Fibroblast of skin of back (primary cell): ENCODE measurements around the gene RPS6KA2.

Experiments
- DNase-seq: peaks from one replicate; pipeline ENCODE4 v3.0.0-alpha.2; 2013

Gene RPS6KA2

GRCh38 chr6:166569206-166569605 lies 57.8 kb downstream of the RPS6KA2 start:
- DNase-seq = no peak

GRCh38 chr6:166567813-166568212 lies 59.2 kb downstream of the RPS6KA2 start:
- DNase-seq = no peak

- DNase-seq = peak; percentile 98
Observed at GRCh38 chr6:166567107-166567506, 59.9 kb downstream of the RPS6KA2 start.

- no peak for DNase-seq
Observed at GRCh38 chr6:166566026-166567011, 60.7 kb downstream of the RPS6KA2 start.

GRCh38 chr6:166565084-166565967 lies 61.7 kb downstream of the RPS6KA2 start:
- peak; percentile 43 for DNase-seq

GRCh38 chr6:166563805-166564204 lies 63.2 kb downstream of the RPS6KA2 start:
- no peak for DNase-seq

GRCh38 chr6:166563200-166563599 lies 63.9 kb downstream of the RPS6KA2 start:
- DNase-seq = no peak

GRCh38 chr6:166562726-166563125 lies 64.3 kb downstream of the RPS6KA2 start:
- no peak for DNase-seq

- peak; percentile 39 for DNase-seq
Observed at GRCh38 chr6:166561771-166562359, 65.2 kb downstream of the RPS6KA2 start.

GRCh38 chr6:166560222-166560621 lies 66.8 kb downstream of the RPS6KA2 start:
- DNase-seq = no peak

GRCh38 chr6:166559662-166560061 lies 67.4 kb downstream of the RPS6KA2 start:
- no peak for DNase-seq

- peak; percentile 75 for DNase-seq
Observed at GRCh38 chr6:166559211-166559610, 67.8 kb downstream of the RPS6KA2 start.

GRCh38 chr6:166558156-166559005 lies 68.7 kb downstream of the RPS6KA2 start:
- peak; percentile 59 for DNase-seq

GRCh38 chr6:166556863-166557322 lies 70.2 kb downstream of the RPS6KA2 start:
- DNase-seq = peak; percentile 90

GRCh38 chr6:166556336-166556735 lies 70.7 kb downstream of the RPS6KA2 start:
- DNase-seq = peak; percentile 40

GRCh38 chr6:166555086-166555485 lies 72.0 kb downstream of the RPS6KA2 start:
- DNase-seq = no peak

- DNase-seq = peak; percentile 82
Observed at GRCh38 chr6:166554316-166554715, 72.7 kb downstream of the RPS6KA2 start.

- peak; percentile 92 for DNase-seq
Observed at GRCh38 chr6:166553563-166554271, 73.3 kb downstream of the RPS6KA2 start.

GRCh38 chr6:166552600-166552999 lies 74.5 kb downstream of the RPS6KA2 start:
- DNase-seq = no peak

- peak; percentile 38 for DNase-seq
Observed at GRCh38 chr6:166551754-166552495, 75.1 kb downstream of the RPS6KA2 start.
